Prostate gland (tissue), 2 donors: ENCODE results near the gene TADA1. TPM values are rescaled to one million over a fixed set of nuclear protein-coding genes. Genes with fewer than 3 reads are reported as not detected.
"Not testable (repeated sequence)": the region's sequence is repeated elsewhere in the genome, so short reads cannot be mapped to it uniquely, and the experiment has no call there.

Experiments used
- DNase-seq: peaks from one replicate; pipeline ENCODE4 v3.0.0-alpha.2; 2019; ENCODE audit warnings: low spot score
- H3K27ac ChIP-seq, 2 donors: fragments of 200-600 bp; sonication (generic); 2 replicates each; pipeline ENCODE4 v1.5.1; 2017 to 2019
- H3K27me3 ChIP-seq: fragments of 200-600 bp; sonication (generic); replicated peaks from 2 replicates; pipeline ENCODE4 v1.5.1; 2019; ENCODE audit not compliant: insufficient read depth
- H3K36me3 ChIP-seq, 2 donors: fragments of 200-600 bp; sonication (generic); 1 replicate in 1 of 2; 2 replicates in 1 of 2; pipeline versions ENCODE4 v1.5.1 to v1.8.1; 2017 to 2019
- H3K4me1 ChIP-seq: fragments of 200-600 bp; sonication (generic); replicated peaks from 2 replicates; pipeline ENCODE4 v1.5.1; 2019
- H3K4me3 ChIP-seq, 2 donors: fragments of 200-600 bp; sonication (generic); 2 replicates each; pipeline ENCODE4 v1.5.1; 2017 to 2019
- H3K9me3 ChIP-seq: fragments of 200-600 bp; sonication (generic); 2 replicates; pipeline ENCODE4 v1.5.1; 2017
- CTCF ChIP-seq, 4 experiments: fragments of 200-600 bp in 2 of 4; fragments of 450-650 bp in 2 of 4; sonication (generic) in 2 of 4; IDR thresholded peaks; 1 replicate in 3 of 4; 2 replicates in 1 of 4; pipeline ENCODE4 v1.5.1; 2016 to 2019; ENCODE audit warnings: antibody characterized with exemption in 4 of 4, mild to moderate bottlenecking in 2 of 4, moderate library complexity in 2 of 4
- POLR2A ChIP-seq: fragments of 450-650 bp; IDR thresholded peaks from one replicate; pipeline ENCODE4 v1.6.1; 2016; ENCODE audit warnings: antibody characterized with exemption, mild to moderate bottlenecking
- POLR2AphosphoS5 ChIP-seq: sonication (generic); formaldehyde crosslinking; IDR thresholded peaks from one replicate; pipeline ENCODE4 v1.6.1; 2017; ENCODE audit warnings: antibody characterized with exemption
- WGBS: methylation state at CpG from one replicate; pipeline ENCODE4 v1.1.5; 2018; 5-methylcytosine and 5-hydroxymethylcytosine counted together
- intact Hi-C: fragments of 100-400 bp; cut with DNase I; formaldehyde crosslinking; loops from one replicate; pipeline ENCODE4 v1.14.2; 2022
- total RNA-seq, 2 donors: library from RNA; depleted of rRNA; stranded (reverse); fragments of >200 nt; gene quantifications; one replicate each; pipeline ENCODE4 v1.1.0, GENCODE V29; 2016

The TADA1 gene
- total RNA-seq, 2 donors from 2014 or later = 14.2 to 19.5 TPM

GRCh38 chr1:166840309-166841274 is 35.5 kb downstream of the TADA1 start:
- H3K4me3 ChIP-seq = peak overlapping the region; percentile 66 to 70
- TF ChIP-seq POLR2AphosphoS5 (no peak), CTCF (IDR thresholded peaks at IDR 0.05) (no peak), POLR2A (no peak)
- intact Hi-C loops = loop anchor here (2.0 kb wide), 1 partner anchor 34 kb away; no protein-coding TSS in a partner anchor
- H3K4me1 ChIP-seq = peaks cover 23% of the 10 kb centered on the region
- no peaks in the 10 kb centered on the region for H3K36me3 ChIP-seq
- no peaks in the 10 kb centered on the region for H3K27me3 ChIP-seq
- DNase-seq = peak; percentile 12
- no peaks in the 10 kb centered on the region for H3K9me3 ChIP-seq
- 45% methylated on average over 16 of the region's 16 CpGs for WGBS
- peak overlapping the region; percentile 40 to 61 for H3K27ac ChIP-seq

GRCh38 chr1:166839600-166840308 is 36.3 kb downstream of the TADA1 start:
- TF ChIP-seq POLR2AphosphoS5 (no peak), CTCF (IDR thresholded peaks at IDR 0.05) (peak in 1 of 4 experiments; percentile 12)
- intact Hi-C loops = loop anchor here (2.0 kb wide), 1 partner anchor 35 kb away; no protein-coding TSS in a partner anchor
- WGBS = 2% methylated on average over 46 of the region's 82 CpGs
- no peaks in the 10 kb centered on the region for H3K36me3 ChIP-seq
- H3K4me3 ChIP-seq = peak overlapping the region; percentile 66 to 70
- peak; percentile 42 for DNase-seq
- peak overlapping the region; percentile 83 to 87 for H3K27ac ChIP-seq
- H3K27me3 ChIP-seq = no peaks in the 10 kb centered on the region
- no peaks in the 10 kb centered on the region for H3K9me3 ChIP-seq
- peaks cover 23% of the 10 kb centered on the region for H3K4me1 ChIP-seq

GRCh38 chr1:166838766-166839599 is 37.1 kb downstream of the TADA1 start, which contains the start of gene POGK:
POGK (plus strand) TSS chr1:166839475; CDS start chr1:166840957, 1,482 bp downstream.
- Histone ChIP-seq H3K4me3 (peak within 1 kb of the TSS; percentile 66 to 70), H3K27ac (peak within 1 kb of the TSS; percentile 83 to 87), H3K27me3 (no peaks in the 10 kb centered on the region), H3K36me3 (no peaks in the 10 kb centered on the region), H3K4me1 (peaks cover 20% of the 10 kb centered on the region), H3K9me3 (no peaks in the 10 kb centered on the region)
- intact Hi-C loops = no loop called here
- DNase-seq = peak; percentile 90
- under 1% methylated on average over 51 of the region's 63 CpGs for WGBS
- peak; percentile 76 for TF ChIP-seq POLR2A
- TF ChIP-seq CTCF (IDR thresholded peaks at IDR 0.05) = peak in 2 of 4 experiments; percentile 12 to 27
- TF ChIP-seq POLR2AphosphoS5 = peak; percentile 76

- TF ChIP-seq CTCF (IDR thresholded peaks at IDR 0.05) (no peak), POLR2A (no peak), POLR2AphosphoS5 (no peak)
- no peak for DNase-seq
- intact Hi-C loops = no loop called here
- no peak overlapping the region for H3K4me3 ChIP-seq
- peaks cover 10% of the 10 kb centered on the region for H3K4me1 ChIP-seq
- no peak overlapping the region for H3K27ac ChIP-seq
- no peaks in the 10 kb centered on the region for H3K9me3 ChIP-seq
- H3K27me3 ChIP-seq = no peaks in the 10 kb centered on the region
- no peaks in the 10 kb centered on the region for H3K36me3 ChIP-seq
- 100% methylated on average over 4 of the region's 4 CpGs for WGBS
Measured at GRCh38 chr1:166836733-166837132, 39.3 kb downstream of the TADA1 start.

- intact Hi-C loops, H3K27me3 ChIP-seq, DNase-seq, H3K4me1 ChIP-seq, H3K9me3 ChIP-seq, H3K27ac ChIP-seq, H3K36me3 ChIP-seq, H3K4me3 ChIP-seq: not testable (repeated sequence)
- 87% methylated on average over 1 of the region's 1 CpG for WGBS
Measured at GRCh38 chr1:166829762-166830161, 46.3 kb downstream of the TADA1 start.
